ENCODE data around the gene LGALS7B.

DNA sequence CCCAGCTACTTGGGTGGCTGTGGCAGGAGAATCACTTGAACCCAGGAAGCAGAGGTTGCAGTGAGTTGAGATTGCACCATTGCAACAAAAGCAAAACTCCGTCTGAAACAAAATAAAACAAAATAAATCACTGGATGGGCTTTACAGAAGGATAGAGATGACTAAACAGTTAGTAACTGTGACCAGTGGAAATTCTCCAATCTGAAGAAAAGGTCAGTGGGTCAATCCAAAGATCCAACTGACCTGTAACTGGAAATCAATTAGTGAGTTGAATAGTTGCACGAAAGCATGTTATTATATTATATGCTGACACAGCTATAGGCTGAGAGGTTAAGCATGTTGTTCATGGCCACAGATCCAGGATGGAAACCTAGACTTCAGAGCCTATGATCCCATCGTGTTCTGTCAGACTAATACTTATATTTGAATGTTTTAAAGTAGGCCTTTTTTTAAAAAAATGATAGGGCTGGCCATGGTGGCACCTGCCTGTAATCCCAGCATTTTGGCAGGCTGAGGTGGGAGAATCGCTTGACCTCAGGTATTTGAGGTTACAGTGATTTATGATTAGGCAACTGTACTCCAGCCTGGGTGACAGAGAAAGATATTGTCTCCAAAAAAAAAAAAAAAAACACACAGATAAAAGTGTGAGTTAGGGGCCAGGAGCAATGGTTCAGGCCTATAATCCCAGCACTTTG, 41.2 kb downstream of the LGALS7B start:
- TF ChIP-seq ZNF423 (CRISPR knock-in tag; IDR thresholded peaks at IDR 0.05) (no peak), ELF4 (CRISPR knock-in tag; IDR thresholded peaks at IDR 0.05; ENCODE audit: low read depth) (no peak)
- TF ChIP-seq, protein P1, sequence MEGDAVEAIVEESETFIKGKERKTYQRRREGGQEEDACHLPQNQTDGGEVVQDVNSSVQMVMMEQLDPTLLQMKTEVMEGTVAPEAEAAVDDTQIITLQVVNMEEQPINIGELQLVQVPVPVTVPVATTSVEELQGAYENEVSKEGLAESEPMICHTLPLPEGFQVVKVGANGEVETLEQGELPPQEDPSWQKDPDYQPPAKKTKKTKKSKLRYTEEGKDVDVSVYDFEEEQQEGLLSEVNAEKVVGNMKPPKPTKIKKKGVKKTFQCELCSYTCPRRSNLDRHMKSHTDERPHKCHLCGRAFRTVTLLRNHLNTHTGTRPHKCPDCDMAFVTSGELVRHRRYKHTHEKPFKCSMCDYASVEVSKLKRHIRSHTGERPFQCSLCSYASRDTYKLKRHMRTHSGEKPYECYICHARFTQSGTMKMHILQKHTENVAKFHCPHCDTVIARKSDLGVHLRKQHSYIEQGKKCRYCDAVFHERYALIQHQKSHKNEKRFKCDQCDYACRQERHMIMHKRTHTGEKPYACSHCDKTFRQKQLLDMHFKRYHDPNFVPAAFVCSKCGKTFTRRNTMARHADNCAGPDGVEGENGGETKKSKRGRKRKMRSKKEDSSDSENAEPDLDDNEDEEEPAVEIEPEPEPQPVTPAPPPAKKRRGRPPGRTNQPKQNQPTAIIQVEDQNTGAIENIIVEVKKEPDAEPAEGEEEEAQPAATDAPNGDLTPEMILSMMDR (IDR thresholded peaks at IDR 0.05), result no peak
